ENCODE data around the gene RASSF7.

GRCh38 chr11:520428-521176 lies 40.2 kb upstream of the RASSF7 start:
- TF ChIP-seq CTCF (IDR thresholded peaks at IDR 0.05) (no peak), POLR2AphosphoS5 (IDR thresholded peaks at IDR 0.05) (no peak), POLR2A (IDR thresholded peaks at IDR 0.05) (no peak)
